NOMO-1 treated with DMSO at 0.1 percent for 48 hours (cell line): ENCODE results near the gene TNRC6B.
"Not testable (repeated sequence)": the region's sequence is repeated elsewhere in the genome, so short reads cannot be mapped to it uniquely, and the experiment has no call there.

ENCODE experiments used
- DNase-seq: peaks from one replicate; lab custom pipeline; 2025; ENCODE audit not compliant: unreplicated experiment; lab: John Stamatoyannopoulos, UW

The TNRC6B gene

GRCh38 chr22:40183029-40183581 lies 5.4 kb downstream of the TNRC6B start:
- DNase-seq, result peak; percentile 65

GRCh38 chr22:40183603-40184002 lies 5.9 kb downstream of the TNRC6B start:
- not testable (repeated sequence) for DNase-seq

GRCh38 chr22:40187389-40187788 lies 9.7 kb downstream of the TNRC6B start:
- DNase-seq, result no peak

- DNase-seq, result no peak
Observed at GRCh38 chr22:40189997-40190396, 12.3 kb downstream of the TNRC6B start.

GRCh38 chr22:40190501-40190900 lies 12.8 kb downstream of the TNRC6B start:
- no peak for DNase-seq

- no peak for DNase-seq
Observed at GRCh38 chr22:40193429-40194421, 16.0 kb downstream of the TNRC6B start.

GRCh38 chr22:40194656-40195055 lies 16.9 kb downstream of the TNRC6B start:
- DNase-seq, result no peak

GRCh38 chr22:40196628-40197360 lies 19.1 kb downstream of the TNRC6B start:
- DNase-seq, result no peak

GRCh38 chr22:40197421-40197820 lies 19.7 kb downstream of the TNRC6B start:
- not testable (repeated sequence) for DNase-seq

GRCh38 chr22:40198733-40199132 lies 21.0 kb downstream of the TNRC6B start:
- DNase-seq, result no peak

- no peak for DNase-seq
Observed at GRCh38 chr22:40199223-40199622, 21.5 kb downstream of the TNRC6B start.

- no peak for DNase-seq
Observed at GRCh38 chr22:40199852-40200251, 22.1 kb downstream of the TNRC6B start.

- no peak for DNase-seq
Observed at GRCh38 chr22:40200795-40201530, 23.2 kb downstream of the TNRC6B start.

- DNase-seq, result no peak
Observed at GRCh38 chr22:40202225-40202944, 24.7 kb downstream of the TNRC6B start.

- DNase-seq, result no peak
Observed at GRCh38 chr22:40203572-40203971, 25.8 kb downstream of the TNRC6B start.

- no peak for DNase-seq
Observed at GRCh38 chr22:40204321-40205116, 26.8 kb downstream of the TNRC6B start.

GRCh38 chr22:40206561-40206960 lies 28.8 kb downstream of the TNRC6B start:
- no peak for DNase-seq

GRCh38 chr22:40210818-40211217 lies 33.1 kb downstream of the TNRC6B start:
- peak; percentile 84 for DNase-seq

GRCh38 chr22:40211476-40212054 lies 33.8 kb downstream of the TNRC6B start:
- no peak for DNase-seq
